Tibial nerve (tissue), 4 donors: ENCODE data around the gene SLC38A7. TPM values are rescaled to one million over a fixed set of nuclear protein-coding genes. Genes with fewer than 3 reads are reported as not detected.

Experiments
- DNase-seq, 2 donors: peaks; one replicate each; pipeline ENCODE4 v3.0.0-alpha.2; 2019; ENCODE audit warnings: low spot score in 2 of 2
- H3K27ac ChIP-seq, 4 donors: fragments of 200-600 bp; sonication (generic) in 3 of 4; one replicate each; pipeline ENCODE4 v1.5.1; 2017 to 2019; ENCODE audit warnings: mild to moderate bottlenecking in 1 of 4
- H3K27me3 ChIP-seq, 2 donors: fragments of 200-600 bp; sonication (generic) in 1 of 2; one replicate each; pipeline versions ENCODE4 v1.5.1 to v1.6.0; 2017 to 2019
- H3K36me3 ChIP-seq, 3 donors: fragments of 200-600 bp; sonication (generic); one replicate each; pipeline ENCODE4 v1.5.1; 2018 to 2019
- H3K4me1 ChIP-seq, 4 donors: fragments of 200-600 bp; sonication (generic) in 3 of 4; one replicate each; pipeline ENCODE4 v1.5.1; 2017 to 2019
- H3K4me3 ChIP-seq, 4 donors: fragments of 200-600 bp; sonication (generic) in 3 of 4; one replicate each; pipeline ENCODE4 v1.5.1; 2017 to 2019; ENCODE audit warnings: mild to moderate bottlenecking in 1 of 4, moderate library complexity in 1 of 4
- H3K9me3 ChIP-seq, 4 donors: fragments of 200-600 bp; sonication (generic) in 3 of 4; one replicate each; pipeline ENCODE4 v1.5.1; 2017 to 2019
- EP300 ChIP-seq, 2 donors: sonication (generic); formaldehyde crosslinking; IDR thresholded peaks; one replicate each; pipeline ENCODE4 v1.6.1; 2017; ENCODE audit warnings: antibody characterized with exemption in 2 of 2, mild to moderate bottlenecking in 1 of 2
- POLR2A ChIP-seq, 2 donors: fragments of 450-650 bp; IDR thresholded peaks; one replicate each; pipeline ENCODE4 v1.6.1; 2017; ENCODE audit warnings: antibody characterized with exemption in 2 of 2, mild to moderate bottlenecking in 2 of 2, moderate library complexity in 2 of 2
- WGBS, 2 donors: methylation state at CpG; one replicate each; pipeline ENCODE4 v1.1.5; 2018; 5-methylcytosine and 5-hydroxymethylcytosine counted together
- total RNA-seq, 4 donors: library from RNA; depleted of rRNA; stranded (reverse); fragments of >200 nt; gene quantifications; one replicate each; pipeline ENCODE4 v1.1.0, GENCODE V29; 2016
- TF ChIP-seq, protein P1 (sequence below), 5 experiments: fragments of 200-600 bp in 3 of 5; fragments of 450-650 bp in 2 of 5; sonication (generic) in 3 of 5; IDR thresholded peaks; one replicate each; pipeline ENCODE4 v1.5.1; 2016 to 2019; ENCODE audit warnings: antibody characterized with exemption in 5 of 5, mild to moderate bottlenecking in 3 of 5, moderate library complexity in 2 of 5

The SLC38A7 gene
- total RNA-seq, 4 donors from 2014 or later = 9.0 to 34.8 (median 13.2) TPM

DNA sequence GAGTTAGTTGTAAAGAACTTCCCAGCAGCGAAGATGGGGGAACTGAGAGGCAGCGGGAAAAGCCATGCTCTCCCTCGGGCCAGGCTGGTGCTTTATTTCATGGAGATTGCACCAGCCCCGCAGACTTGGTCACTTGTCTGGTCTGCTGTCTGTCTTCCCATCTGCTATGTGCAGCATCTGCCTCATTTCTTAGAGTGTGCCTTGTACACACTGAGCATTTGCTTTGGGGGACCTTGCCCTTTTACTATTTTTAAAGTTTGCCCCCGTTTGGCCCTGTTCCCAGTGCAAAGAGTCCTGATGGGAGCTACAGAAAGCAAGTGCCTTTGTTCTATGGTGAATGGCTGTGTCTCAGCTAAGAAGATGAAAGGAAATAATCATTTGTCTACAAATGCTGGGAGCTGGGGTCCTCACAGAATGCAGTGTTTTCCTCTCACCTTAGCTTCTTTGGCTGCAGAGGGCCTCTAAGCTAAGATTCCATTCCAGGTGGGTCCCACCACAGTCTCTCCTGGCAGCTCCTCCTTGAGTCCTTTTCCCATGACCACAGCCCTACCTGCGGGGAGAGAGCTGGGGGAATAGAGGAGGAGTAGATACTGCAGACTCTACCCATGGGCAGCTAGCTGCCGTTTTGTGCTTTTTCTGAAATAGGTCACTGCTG is 29.9 kb downstream of the SLC38A7 start:
- H3K4me1 ChIP-seq = peaks cover 0 to 4% (median 0%) of the 10 kb centered on the region in 4 donors
- H3K36me3 ChIP-seq = no peaks in the 10 kb centered on the region
- no peak for DNase-seq
- TF ChIP-seq EP300 (IDR thresholded peaks at IDR 0.05) (no peak), POLR2A (IDR thresholded peaks at IDR 0.05) (no peak)
- TF ChIP-seq, protein P1, sequence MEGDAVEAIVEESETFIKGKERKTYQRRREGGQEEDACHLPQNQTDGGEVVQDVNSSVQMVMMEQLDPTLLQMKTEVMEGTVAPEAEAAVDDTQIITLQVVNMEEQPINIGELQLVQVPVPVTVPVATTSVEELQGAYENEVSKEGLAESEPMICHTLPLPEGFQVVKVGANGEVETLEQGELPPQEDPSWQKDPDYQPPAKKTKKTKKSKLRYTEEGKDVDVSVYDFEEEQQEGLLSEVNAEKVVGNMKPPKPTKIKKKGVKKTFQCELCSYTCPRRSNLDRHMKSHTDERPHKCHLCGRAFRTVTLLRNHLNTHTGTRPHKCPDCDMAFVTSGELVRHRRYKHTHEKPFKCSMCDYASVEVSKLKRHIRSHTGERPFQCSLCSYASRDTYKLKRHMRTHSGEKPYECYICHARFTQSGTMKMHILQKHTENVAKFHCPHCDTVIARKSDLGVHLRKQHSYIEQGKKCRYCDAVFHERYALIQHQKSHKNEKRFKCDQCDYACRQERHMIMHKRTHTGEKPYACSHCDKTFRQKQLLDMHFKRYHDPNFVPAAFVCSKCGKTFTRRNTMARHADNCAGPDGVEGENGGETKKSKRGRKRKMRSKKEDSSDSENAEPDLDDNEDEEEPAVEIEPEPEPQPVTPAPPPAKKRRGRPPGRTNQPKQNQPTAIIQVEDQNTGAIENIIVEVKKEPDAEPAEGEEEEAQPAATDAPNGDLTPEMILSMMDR (IDR thresholded peaks at IDR 0.05) = no peak
- H3K4me3 ChIP-seq = no peak overlapping the region
- no peaks in the 10 kb centered on the region for H3K9me3 ChIP-seq
- WGBS, 2 donors = 64 to 66% methylated on average over 7 of the region's 7 CpGs
- no peaks in the 10 kb centered on the region for H3K27me3 ChIP-seq
- no peak overlapping the region for H3K27ac ChIP-seq

DNA sequence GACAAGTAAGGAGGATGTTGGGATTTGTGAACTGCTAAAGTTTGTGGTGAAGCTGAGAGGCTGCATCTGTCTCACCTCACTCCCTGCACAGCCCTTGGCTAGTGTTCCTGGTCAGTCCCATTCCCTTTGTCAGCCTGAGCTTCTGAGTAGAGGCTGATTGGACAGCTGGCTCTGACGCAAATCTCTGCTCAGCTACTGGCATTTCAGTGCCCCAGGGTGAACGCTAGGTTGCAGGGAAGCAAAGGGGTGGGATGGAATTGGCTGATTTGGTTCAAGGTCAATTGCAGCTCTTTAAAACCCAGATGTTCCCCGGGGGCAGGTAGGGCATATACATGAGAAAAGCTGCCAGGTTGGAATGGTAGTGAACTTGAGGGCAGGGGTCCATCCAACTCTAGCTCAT is 31.8 kb downstream of the SLC38A7 start:
- Histone ChIP-seq H3K4me3 (no peak overlapping the region), H3K4me1 (peaks cover 0 to 4% (median 0%) of the 10 kb centered on the region in 4 donors), H3K9me3 (no peaks in the 10 kb centered on the region), H3K27ac (no peak overlapping the region), H3K27me3 (no peaks in the 10 kb centered on the region), H3K36me3 (no peaks in the 10 kb centered on the region)
- TF ChIP-seq, protein P1 (IDR thresholded peaks at IDR 0.05) = no peak
- no peak for TF ChIP-seq POLR2A (IDR thresholded peaks at IDR 0.05)
- TF ChIP-seq EP300 (IDR thresholded peaks at IDR 0.05) = no peak
- DNase-seq = no peak
- 28 to 32% methylated on average over 3 of the region's 3 CpGs for WGBS, 2 donors

DNA sequence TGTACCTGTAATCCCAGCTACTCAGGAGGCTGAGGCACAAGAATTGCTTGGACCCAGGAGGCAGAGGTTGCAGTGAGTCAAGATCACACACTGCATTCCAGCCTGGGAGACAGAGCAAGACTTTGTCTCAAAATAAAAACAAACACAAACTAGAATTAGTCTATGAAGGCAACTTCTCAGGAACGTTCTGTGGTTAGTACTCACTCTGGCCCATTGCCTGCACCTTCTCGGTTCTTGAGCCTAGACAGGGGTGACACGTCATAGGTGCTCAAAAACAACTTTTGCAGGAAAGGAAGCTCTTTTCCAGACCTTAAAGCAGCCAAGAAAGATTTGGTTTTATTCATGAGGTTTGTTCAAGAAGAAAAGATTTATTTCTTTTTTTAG is 32.6 kb downstream of the SLC38A7 start:
- DNase-seq = no peak
- peaks cover 0 to 4% (median 0%) of the 10 kb centered on the region in 4 donors for H3K4me1 ChIP-seq
- no peak overlapping the region for H3K27ac ChIP-seq
- 52 to 60% methylated on average over 3 of the region's 3 CpGs for WGBS, 2 donors
- H3K36me3 ChIP-seq = no peaks in the 10 kb centered on the region
- H3K27me3 ChIP-seq = no peaks in the 10 kb centered on the region
- no peak for TF ChIP-seq POLR2A (IDR thresholded peaks at IDR 0.05)
- TF ChIP-seq EP300 (IDR thresholded peaks at IDR 0.05) = no peak
- TF ChIP-seq, protein P1 (IDR thresholded peaks at IDR 0.05) = no peak
- no peak overlapping the region for H3K4me3 ChIP-seq
- no peaks in the 10 kb centered on the region for H3K9me3 ChIP-seq

DNA sequence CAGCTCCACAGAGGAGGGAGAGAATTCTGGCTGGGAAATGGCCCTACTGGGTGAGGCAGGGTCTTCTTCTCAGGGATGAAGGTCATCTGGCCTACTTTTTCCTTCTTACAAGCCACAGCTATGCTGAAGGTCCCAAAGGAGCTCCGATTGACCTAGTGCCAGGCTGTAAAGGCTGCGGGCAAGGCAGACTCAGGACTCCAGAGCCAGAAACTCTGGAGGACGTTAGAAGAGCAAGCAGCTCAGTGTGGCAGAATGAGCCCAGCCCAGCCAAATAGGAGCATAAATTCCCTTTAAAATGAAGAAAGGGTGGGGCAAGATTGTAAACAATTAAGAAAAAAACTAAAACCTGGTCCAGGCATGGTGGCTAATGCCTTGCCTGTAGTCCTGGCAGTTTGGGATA is 34.9 kb downstream of the SLC38A7 start:
- Histone ChIP-seq H3K27me3 (no peaks in the 10 kb centered on the region), H3K9me3 (no peaks in the 10 kb centered on the region), H3K4me1 (peaks cover 0 to 4% (median 0%) of the 10 kb centered on the region in 4 donors), H3K27ac (no peak overlapping the region), H3K4me3 (no peak overlapping the region), H3K36me3 (no peaks in the 10 kb centered on the region)
- 58 to 69% methylated on average over 3 of the region's 3 CpGs for WGBS, 2 donors
- no peak for DNase-seq
- no peak for TF ChIP-seq EP300 (IDR thresholded peaks at IDR 0.05)
- no peak for TF ChIP-seq POLR2A (IDR thresholded peaks at IDR 0.05)
- TF ChIP-seq, protein P1 (IDR thresholded peaks at IDR 0.05) = no peak

DNA sequence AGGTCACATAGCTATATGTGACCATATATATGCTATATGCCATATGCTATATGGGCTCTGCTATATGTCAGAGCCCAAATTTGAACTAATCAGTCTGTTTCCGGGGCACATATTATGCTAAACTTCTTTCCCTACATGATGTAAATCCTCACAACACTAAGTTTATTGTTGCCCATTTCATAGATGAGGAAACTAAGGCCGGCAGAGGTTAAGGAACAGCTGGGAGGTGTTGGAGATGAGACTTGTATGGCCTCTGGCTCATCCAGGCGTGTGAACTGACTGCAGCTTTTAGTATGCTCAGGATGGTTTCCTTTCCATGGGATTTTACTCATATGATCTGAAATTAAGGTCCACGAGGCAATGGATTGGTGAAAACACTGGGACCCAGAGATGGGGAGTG is 37.5 kb downstream of the SLC38A7 start:
- Histone ChIP-seq H3K9me3 (no peaks in the 10 kb centered on the region), H3K4me3 (no peak overlapping the region), H3K4me1 (peaks cover 0 to 4% (median 0%) of the 10 kb centered on the region in 4 donors), H3K36me3 (no peaks in the 10 kb centered on the region), H3K27me3 (no peaks in the 10 kb centered on the region), H3K27ac (no peak overlapping the region)
- no peak for DNase-seq
- TF ChIP-seq EP300 (IDR thresholded peaks at IDR 0.05) = no peak
- TF ChIP-seq, protein P1 (IDR thresholded peaks at IDR 0.05) = no peak
- TF ChIP-seq POLR2A (IDR thresholded peaks at IDR 0.05) = no peak
- WGBS, 2 donors = 83 to 90% methylated on average over 4 of the region's 4 CpGs
